GM18508 (cell line): ENCODE results near the gene PLEKHM2.

Experiments
- ATAC-seq: cut with Tn5 transposase; IDR thresholded peaks from one replicate; pipeline ENCODE4 v1.9.1; 2021; ENCODE audit warnings: moderate number of reproducible peaks; ENCODE audit not compliant: insufficient read depth, unreplicated experiment

The PLEKHM2 gene

DNA sequence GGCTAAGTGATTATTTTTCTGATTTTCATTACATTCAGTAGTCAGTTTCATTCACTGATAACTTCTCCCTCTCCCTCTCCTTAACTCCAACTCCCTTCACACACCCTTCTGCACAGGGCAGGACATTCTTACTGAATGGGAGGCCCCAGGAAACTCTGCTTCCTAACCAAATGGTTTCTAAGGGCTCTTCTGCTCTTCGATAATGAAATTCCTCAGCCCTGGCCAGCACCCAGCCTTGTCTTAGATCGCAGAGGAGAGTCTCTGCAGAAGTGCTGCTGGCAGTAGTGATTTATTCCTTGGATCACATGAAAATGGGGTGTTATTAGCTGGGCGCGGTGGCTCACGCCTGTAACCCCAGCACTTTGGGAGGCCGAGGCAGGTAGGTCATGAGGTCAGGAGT lies 16.4 kb downstream of the PLEKHM2 start:
- no peak for ATAC-seq

DNA sequence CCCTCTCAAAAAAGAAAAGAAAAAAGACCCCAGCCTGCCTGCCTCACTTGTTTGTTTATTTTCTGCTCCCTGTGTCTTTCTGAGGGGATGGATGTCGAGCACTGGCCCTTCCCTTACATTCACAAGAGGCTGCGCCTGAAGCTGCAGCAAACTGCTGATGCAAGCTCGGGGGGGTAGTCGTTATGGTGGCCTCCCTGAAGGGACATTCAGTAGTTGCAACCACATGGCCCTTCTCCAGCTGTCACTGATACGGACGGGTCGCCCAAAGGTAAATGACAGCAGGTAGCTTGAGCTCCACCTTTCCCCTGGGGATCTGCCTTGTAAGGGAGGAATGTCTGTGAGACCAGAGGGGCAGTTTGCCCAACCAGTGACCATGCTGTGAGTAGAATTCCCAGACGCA lies 17.7 kb downstream of the PLEKHM2 start:
- ATAC-seq: no peak

- no peak for ATAC-seq
These were observed 18.8 kb downstream of the PLEKHM2 start for GRCh38 chr1:15702722-15703550.

DNA sequence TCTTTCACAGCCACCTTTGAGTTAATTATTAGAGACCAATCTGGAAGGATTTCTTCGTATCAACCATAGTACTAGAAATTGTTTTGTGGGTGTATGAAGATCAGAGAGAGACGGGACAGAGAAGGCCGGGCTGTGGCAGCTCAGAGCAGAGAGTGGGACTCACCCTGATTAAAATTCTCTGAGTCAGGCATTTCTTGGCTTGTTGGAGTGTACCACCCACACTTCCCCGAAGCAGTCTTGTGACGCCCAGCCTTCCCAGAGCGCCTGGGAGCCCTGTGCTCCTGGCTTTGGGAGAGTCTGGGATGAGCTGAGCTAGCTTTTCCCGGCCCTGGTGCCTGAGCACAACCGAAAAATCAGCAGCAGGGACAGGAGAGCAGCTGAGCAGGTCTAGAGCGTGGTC lies 19.4 kb downstream of the PLEKHM2 start:
- ATAC-seq: no peak

DNA sequence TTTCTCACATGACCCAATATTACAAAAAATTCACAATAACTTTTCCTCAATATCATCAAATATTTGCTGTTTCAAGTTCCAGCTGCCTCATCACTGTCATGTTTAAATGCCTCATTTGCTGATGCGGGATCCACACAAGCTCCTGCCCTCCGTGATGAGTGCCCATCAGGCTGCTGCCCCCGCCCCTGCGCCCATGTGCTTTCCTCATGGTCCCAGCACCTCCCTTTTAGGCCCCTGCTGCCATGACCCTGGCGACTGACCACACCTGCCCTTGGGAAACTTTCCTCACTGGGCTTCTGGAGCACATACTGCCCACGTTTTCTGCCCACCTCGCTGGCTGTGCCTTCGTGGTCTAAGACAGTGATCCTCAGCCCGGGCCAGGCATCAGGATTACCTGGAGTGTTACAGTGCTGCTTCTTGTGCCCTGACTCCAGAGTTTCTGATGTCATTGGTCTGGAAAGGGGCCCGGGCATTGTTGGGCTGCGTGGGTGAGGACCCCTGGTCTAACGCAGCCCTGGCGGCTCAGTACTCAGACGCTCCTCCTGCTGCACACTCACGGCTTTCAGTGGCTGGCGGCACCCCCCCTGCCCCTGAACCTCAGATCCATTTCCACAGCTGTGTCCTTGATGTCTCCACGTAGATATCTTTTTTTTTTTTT lies 20.5 kb downstream of the PLEKHM2 start:
- ATAC-seq: no peak

DNA sequence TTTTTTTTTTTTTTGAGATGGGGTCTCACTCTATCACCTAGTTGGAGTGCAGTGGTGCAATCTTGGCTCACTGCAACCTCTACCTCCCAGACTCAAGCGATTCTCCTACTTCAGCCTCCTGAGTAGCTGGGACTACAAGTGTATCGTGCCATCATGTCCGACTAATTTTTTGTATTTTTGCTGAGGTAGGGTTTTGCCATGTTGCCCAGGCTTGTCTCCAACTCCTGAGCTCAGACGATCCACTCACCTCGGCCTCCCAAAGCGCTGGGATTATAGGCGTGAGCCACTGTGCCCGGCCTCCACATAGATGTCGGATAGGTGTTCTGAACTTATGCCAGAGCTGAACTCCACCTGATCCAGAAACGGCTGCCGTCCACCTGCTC lies 21.1 kb downstream of the PLEKHM2 start:
- no peak for ATAC-seq

- ATAC-seq: no peak
These were observed 22.6 kb downstream of the PLEKHM2 start for GRCh38 chr1:15706751-15707150.

DNA sequence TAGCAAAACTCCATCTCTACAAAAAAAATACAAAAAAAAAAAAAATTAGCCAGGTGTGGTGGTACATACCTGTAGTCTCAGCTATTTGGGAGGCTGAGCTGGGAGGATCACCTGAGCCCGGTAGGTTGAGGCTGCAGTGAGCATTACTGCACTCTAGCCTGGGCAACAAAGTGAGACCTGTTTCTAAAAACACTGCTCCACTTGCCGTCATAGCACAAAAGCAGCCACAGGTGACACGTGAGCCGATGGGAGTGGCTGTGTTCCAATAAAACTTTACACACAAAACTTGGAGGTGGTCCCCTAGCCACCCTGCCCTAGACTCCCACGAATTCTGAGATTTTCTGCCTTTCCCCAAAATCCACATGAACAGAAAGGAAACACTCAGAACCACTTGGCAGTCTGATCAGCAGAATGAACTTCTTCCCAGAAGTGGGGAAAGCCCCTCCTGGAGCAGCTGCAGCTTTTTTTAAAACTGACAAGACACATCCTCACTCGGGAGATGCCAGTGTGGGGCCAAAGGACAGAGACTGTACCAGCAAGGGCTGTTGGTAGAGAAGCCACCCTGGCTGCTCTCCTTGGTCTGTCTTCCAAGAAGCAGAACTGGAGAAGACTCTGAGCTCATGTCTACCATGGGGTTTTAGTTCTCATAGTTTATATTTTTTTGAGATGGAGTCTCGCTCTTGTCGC lies 23.3 kb downstream of the PLEKHM2 start:
- no peak for ATAC-seq

GRCh38 chr1:15708486-15709137 lies 24.5 kb downstream of the PLEKHM2 start:
- no peak for ATAC-seq

- ATAC-seq: no peak
These were observed 25.1 kb downstream of the PLEKHM2 start for GRCh38 chr1:15709226-15709625.

DNA sequence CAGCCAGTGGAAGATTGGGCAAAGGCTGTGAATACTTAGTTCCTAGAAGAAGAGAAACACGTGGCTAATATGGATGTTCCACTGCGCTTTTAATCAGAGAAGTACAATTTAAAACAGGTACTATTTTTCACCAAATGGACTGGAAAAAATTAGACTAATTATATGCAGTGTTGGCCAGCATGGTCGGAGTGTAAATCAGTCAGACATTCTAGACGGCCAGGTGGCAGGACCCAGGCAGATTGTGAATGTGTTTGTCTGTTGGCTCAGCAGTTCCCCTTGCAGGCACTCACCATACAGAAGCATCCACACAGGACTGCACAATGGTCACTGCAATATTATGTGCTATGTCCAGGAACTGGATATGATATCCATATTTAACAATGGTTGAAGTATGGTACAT lies 28.0 kb downstream of the PLEKHM2 start:
- ATAC-seq: no peak

GRCh38 chr1:15714406-15715136 lies 30.5 kb downstream of the PLEKHM2 start:
- no peak for ATAC-seq

DNA sequence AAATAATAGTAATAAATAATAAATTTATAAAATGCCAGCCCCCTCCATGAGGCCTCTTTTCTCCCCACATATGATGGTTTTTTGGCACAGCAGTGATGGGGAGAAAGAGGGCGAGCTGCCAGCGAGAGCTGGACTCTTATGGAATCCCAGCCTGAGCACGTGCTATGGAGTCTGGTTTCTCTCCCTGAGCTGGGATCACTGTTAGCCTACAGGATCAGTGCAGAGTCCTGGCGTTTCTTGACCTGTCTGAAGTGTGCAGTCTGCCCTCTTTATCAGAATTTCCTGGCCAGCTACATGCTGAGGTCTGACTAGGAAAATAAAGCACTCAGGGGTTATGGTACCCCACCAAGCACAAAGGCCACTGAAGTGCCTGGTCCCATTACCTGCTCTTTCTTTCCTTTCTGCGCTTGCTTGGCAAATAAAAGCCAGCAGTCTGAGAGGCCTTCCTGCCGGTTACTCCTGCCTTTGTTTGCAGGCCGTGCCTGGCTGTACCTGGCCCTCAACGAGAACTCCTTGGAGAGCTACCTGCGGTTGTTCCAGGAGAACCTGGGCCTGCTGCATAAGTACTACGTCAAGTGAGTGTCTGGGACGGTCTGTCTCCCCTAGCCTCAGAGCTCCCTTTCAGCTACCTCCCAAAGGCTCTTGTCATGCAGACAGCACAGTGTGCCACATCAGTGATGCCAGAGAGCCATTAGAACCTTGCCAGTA lies 33.5 kb downstream of the PLEKHM2 start:
- ATAC-seq: no peak

GRCh38 chr1:15718199-15718601 lies 34.1 kb downstream of the PLEKHM2 start:
- ATAC-seq: no peak

GRCh38 chr1:15719381-15720120 lies 35.4 kb downstream of the PLEKHM2 start:
- ATAC-seq: no peak

GRCh38 chr1:15720861-15721260 lies 36.7 kb downstream of the PLEKHM2 start:
- ATAC-seq: no peak

DNA sequence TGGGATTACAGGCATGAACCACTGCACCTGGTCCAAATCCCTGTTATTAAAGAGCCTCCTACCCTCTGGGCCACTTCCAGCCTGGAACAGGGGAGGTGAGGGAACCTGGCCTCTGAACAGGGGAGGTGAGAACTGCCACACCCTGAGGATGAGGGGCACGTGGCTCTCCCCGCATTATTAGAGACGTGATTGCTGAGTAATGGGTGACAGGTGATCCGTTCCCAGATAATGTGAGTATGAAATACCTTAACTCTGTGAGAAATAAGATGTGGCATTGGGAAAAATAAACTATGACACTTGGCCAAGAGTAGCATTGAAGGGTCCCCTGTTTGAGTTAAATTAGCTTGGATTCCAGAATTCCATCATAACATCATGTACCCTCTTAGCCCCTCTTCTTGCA lies 38.3 kb downstream of the PLEKHM2 start:
- no peak for ATAC-seq

- ATAC-seq: no peak
These were observed 38.9 kb downstream of the PLEKHM2 start for GRCh38 chr1:15722836-15723532.
